ENCODE data around the gene ENTREP1.

GRCh38 chr9:69425136-69425801 is 100.3 kb downstream of the ENTREP1 start:
- TF ChIP-seq CTCF (IDR thresholded peaks at IDR 0.05) (no peak), POLR2A (IDR thresholded peaks at IDR 0.05) (no peak)
